ENCODE measurements around the gene RPRD2.
"Not testable (repeated sequence)": the region's sequence is repeated elsewhere in the genome, so short reads cannot be mapped to it uniquely, and the experiment has no call there.

The RPRD2 gene

GRCh38 chr1:150363426-150364230, at the start of gene RPRD2:
Gene RPRD2 (plus strand): TSS chr1:150364147. CDS start chr1:150364715, 568 bp downstream.
- intact Hi-C loops (cut with DNase I): loop anchor here (10.0 kb wide), 1 partner anchor 61 kb away; no protein-coding TSS in a partner anchor

GRCh38 chr1:150314691-150315090, 49.3 kb upstream of the RPRD2 start:
- DNase-seq: peak in 1 of 10 donors; percentile 25
- intact Hi-C loops (cut with DNase I): not testable (repeated sequence)

More at GRCh38 chr1:150363426-150364230, at the start of gene RPRD2:
- DNase-seq: peak; percentile 97 to 100 (median 99)

- DNase-seq: no peak
- intact Hi-C loops (cut with DNase I): no loop called here
Measured at GRCh38 chr1:150320667-150320978, 43.3 kb upstream of the RPRD2 start.

- intact Hi-C loops (cut with DNase I): no loop called here
- DNase-seq: no peak
Measured at GRCh38 chr1:150321826-150322166, 42.2 kb upstream of the RPRD2 start.

GRCh38 chr1:150322310-150322709, 41.6 kb upstream of the RPRD2 start:
- intact Hi-C loops (cut with DNase I): no loop called here

GRCh38 chr1:150332651-150333290, 31.2 kb upstream of the RPRD2 start:
- peak in 4 of 10 donors; percentile 13 to 71 (median 17) for DNase-seq
- intact Hi-C loops (cut with DNase I): no loop called here

More at GRCh38 chr1:150322310-150322709, 41.6 kb upstream of the RPRD2 start:
- no peak for DNase-seq

GRCh38 chr1:150346316-150346715, 17.6 kb upstream of the RPRD2 start:
- no peak for DNase-seq
- intact Hi-C loops (cut with DNase I): no loop called here

GRCh38 chr1:150352866-150353265, 11.1 kb upstream of the RPRD2 start:
- intact Hi-C loops (cut with DNase I): no loop called here
- DNase-seq: no peak

GRCh38 chr1:150362721-150363425, 1.1 kb upstream of the RPRD2 start:
- DNase-seq: no peak
- intact Hi-C loops (cut with DNase I): loop anchor here (10.0 kb wide), 1 partner anchor 62 kb away; no protein-coding TSS in a partner anchor

GRCh38 chr1:150364231-150365003, 470 bp downstream of the RPRD2 start:
- intact Hi-C loops (cut with DNase I): loop anchor here (10.0 kb wide), 1 partner anchor 60 kb away; no protein-coding TSS in a partner anchor
- DNase-seq: peak; percentile 64 to 97 (median 84)

GRCh38 chr1:150365941-150366340, 2.0 kb downstream of the RPRD2 start:
- no peak for DNase-seq
- intact Hi-C loops (cut with DNase I): loop anchor here (10.0 kb wide), 1 partner anchor 59 kb away; no protein-coding TSS in a partner anchor

- intact Hi-C loops (cut with DNase I): loop anchor here (10.0 kb wide), 1 partner anchor 58 kb away; no protein-coding TSS in a partner anchor
- DNase-seq: no peak
Measured at GRCh38 chr1:150366416-150367296, 2.7 kb downstream of the RPRD2 start.

GRCh38 chr1:150371110-150371509, 7.2 kb downstream of the RPRD2 start:
- intact Hi-C loops (cut with DNase I): loop anchor here (10.0 kb wide), 1 partner anchor 104 kb away; no protein-coding TSS in a partner anchor
- DNase-seq: no peak

GRCh38 chr1:150372580-150372979, 8.6 kb downstream of the RPRD2 start:
- no peak for DNase-seq
- intact Hi-C loops (cut with DNase I): loop anchor here (10.0 kb wide), 1 partner anchor 102 kb away; no protein-coding TSS in a partner anchor

GRCh38 chr1:150376110-150376509, 12.2 kb downstream of the RPRD2 start:
- intact Hi-C loops (cut with DNase I): loop anchor here (10.0 kb wide), 1 partner anchor 99 kb away; no protein-coding TSS in a partner anchor
- no peak for DNase-seq

- DNase-seq: no peak
- intact Hi-C loops (cut with DNase I): no loop called here
Measured at GRCh38 chr1:150383631-150384324, 19.8 kb downstream of the RPRD2 start.

- DNase-seq: no peak
Measured at GRCh38 chr1:150385537-150386445, 21.8 kb downstream of the RPRD2 start.

More at GRCh38 chr1:150385537-150386445, 21.8 kb downstream of the RPRD2 start:
- intact Hi-C loops (cut with DNase I): no loop called here

All from posterior cingulate gyrus (tissue), 11 donors.